HepG2 (cell line): ENCODE data around the gene ARAP1. TPM values are rescaled to one million over a fixed set of nuclear protein-coding genes. Genes with fewer than 3 reads are reported as not detected.

Source experiments
- HCFC1 ChIP-seq: fragments of 150-350 bp; IDR thresholded peaks from 2 replicates; pipeline ENCODE4 v1.6.1; 2014; ENCODE audit warnings: low read depth, low read length
- HNRNPUL1 ChIP-seq: fragments of 200-400 bp; formaldehyde crosslinking; IDR thresholded peaks from 2 replicates; pipeline ENCODE4 v1.6.1; 2017; ENCODE audit warnings: low read depth, mild to moderate bottlenecking, low read length, moderate library complexity
- KDM5B ChIP-seq: sonication (generic); formaldehyde crosslinking; IDR thresholded peaks from 2 replicates; pipeline ENCODE4 v1.4.0; 2020; ENCODE audit warnings: missing genetic modification reagents, mild to moderate bottlenecking, borderline replicate concordance
- KIAA2018 ChIP-seq: sonication (generic); formaldehyde crosslinking; IDR thresholded peaks from 2 replicates; pipeline ENCODE4 v1.5.0; 2020; ENCODE audit warnings: mild to moderate bottlenecking, missing genetic modification reagents, borderline replicate concordance
- MED1 ChIP-seq: sonication (generic); formaldehyde crosslinking; IDR thresholded peaks from 2 replicates; pipeline ENCODE4 v1.4.0; 2020; ENCODE audit warnings: missing genetic modification reagents
- PHF20 ChIP-seq: sonication (generic); formaldehyde crosslinking; IDR thresholded peaks from 2 replicates; pipeline ENCODE4 v1.5.0; 2020; ENCODE audit warnings: mild to moderate bottlenecking, missing genetic modification reagents
- RORA ChIP-seq: sonication (generic); formaldehyde crosslinking; IDR thresholded peaks from 2 replicates; pipeline ENCODE4 v1.5.0; 2020; ENCODE audit warnings: mild to moderate bottlenecking, missing genetic modification reagents, moderate library complexity
- SP5 ChIP-seq: IDR thresholded peaks from 2 replicates; pipeline ENCODE4 v1.6.1; 2016; ENCODE audit warnings: low read depth, borderline replicate concordance
- TFE3 ChIP-seq: IDR thresholded peaks from 2 replicates; pipeline ENCODE4 v1.6.1; 2016
- ZNF280B ChIP-seq: sonication (generic); formaldehyde crosslinking; IDR thresholded peaks from 2 replicates; pipeline ENCODE4 v1.5.0; 2020; ENCODE audit warnings: missing genetic modification reagents, mild to moderate bottlenecking, borderline replicate concordance
- ZNF530 ChIP-seq: sonication (generic); formaldehyde crosslinking; IDR thresholded peaks from 2 replicates; pipeline ENCODE4 v1.5.0; 2020; ENCODE audit warnings: low read depth, mild to moderate bottlenecking, missing genetic modification reagents
- ZNF564 ChIP-seq: sonication (generic); formaldehyde crosslinking; IDR thresholded peaks from 2 replicates; pipeline ENCODE4 v1.8.1; 2023; ENCODE audit warnings: mild to moderate bottlenecking, missing genetic modification reagents
- ZNF619 ChIP-seq: sonication (generic); formaldehyde crosslinking; IDR thresholded peaks from 2 replicates; pipeline ENCODE4 v1.4.0; 2020; ENCODE audit warnings: mild to moderate bottlenecking, missing genetic modification reagents
- polyA plus RNA-seq, 8 experiments: library from polyadenylated mRNA; depleted of rRNA in 3 of 8; stranded (reverse) in 7 of 8; unstranded in 1 of 8; fragments of >200 nt; fragmentation: Illumina TruSeq in 4 of 8; extraction: Trizol in 4 of 8; gene quantifications; 2 replicates each; pipeline versions ENCODE4 v1.2.1 to v1.2.3, GENCODE V29; 2011 to 2016; ENCODE audit warnings: low read depth in 4 of 8, missing spikeins in 1 of 8, mixed read lengths in 1 of 8; ENCODE audit not compliant: insufficient read depth in 1 of 8
- total RNA-seq, 5 experiments: library from RNA; depleted of rRNA; stranded (reverse); fragments of >200 nt; fragmentation: Illumina TruSeq; extraction: Trizol; gene quantifications; 2 replicates each; pipeline ENCODE4 v1.2.3, GENCODE V29; 2016; ENCODE audit warnings: low read depth in 1 of 5

Gene ARAP1
- total and polyA plus RNA-seq, 2 of the 13 experiments (the other 11 are each of a cell fraction or from before 2014, with no cell fraction given) = 43.2 to 55.5 TPM

- TF ChIP-seq TFE3 (CRISPR knock-in tag) (no peak), SP5 (peak; percentile 91), ZNF530 (CRISPR knock-in tag) (no peak), KDM5B (CRISPR knock-in tag) (0 out of 2 replicates have a peak, but pooled peaks have one; percentile 40), KIAA2018 (CRISPR knock-in tag) (no peak), MED1 (CRISPR knock-in tag) (peak; percentile 59), ZNF280B (CRISPR knock-in tag) (peak; percentile 59; the same call in 1 of the 2 replicates), ZNF564 (CRISPR knock-in tag) (peak; percentile 52; the same call in 1 of the 2 replicates), HNRNPUL1 (no peak), PHF20 (CRISPR knock-in tag) (no peak), ZNF619 (no peak), HCFC1 (no peak), RORA (CRISPR knock-in tag) (no peak)
These were observed 34.4 kb upstream of the ARAP1 start (continued) for GRCh38 chr11:72786305-72787215.
